ENCODE data around the gene GYPC.

Gene GYPC

GRCh38 chr2:126649101-126649500 is 6.9 kb upstream of the GYPC start:
- in situ Hi-C loops (cut with MboI; ENCODE audit: low sequenced_read_pairs), result no loop called here

GRCh38 chr2:126650994-126651393 is 5.0 kb upstream of the GYPC start:
- in situ Hi-C loops (cut with MboI; ENCODE audit: low sequenced_read_pairs), result no loop called here

- in situ Hi-C loops (cut with MboI; ENCODE audit: low sequenced_read_pairs), result no loop called here
Measured at GRCh38 chr2:126652323-126652891, 3.6 kb upstream of the GYPC start.

GRCh38 chr2:126653109-126653508 is 2.8 kb upstream of the GYPC start:
- in situ Hi-C loops (cut with MboI; ENCODE audit: low sequenced_read_pairs), result no loop called here

- in situ Hi-C loops (cut with MboI; ENCODE audit: low sequenced_read_pairs), result no loop called here
Measured at GRCh38 chr2:126653761-126654160, 2.2 kb upstream of the GYPC start.

GRCh38 chr2:126655051-126655450 is 907 bp upstream of the GYPC start:
- in situ Hi-C loops (cut with MboI; ENCODE audit: low sequenced_read_pairs), result no loop called here

- in situ Hi-C loops (cut with MboI; ENCODE audit: low sequenced_read_pairs), result no loop called here
Measured at GRCh38 chr2:126656431-126657147, 631 bp downstream of the GYPC start.

GRCh38 chr2:126657148-126657635 is 1.2 kb downstream of the GYPC start:
- in situ Hi-C loops (cut with MboI; ENCODE audit: low sequenced_read_pairs), result no loop called here

GRCh38 chr2:126657636-126658318 is 1.8 kb downstream of the GYPC start:
- in situ Hi-C loops (cut with MboI; ENCODE audit: low sequenced_read_pairs), result no loop called here

GRCh38 chr2:126658319-126658904 is 2.5 kb downstream of the GYPC start:
- in situ Hi-C loops (cut with MboI; ENCODE audit: low sequenced_read_pairs), result no loop called here

GRCh38 chr2:126658905-126659561 is 3.1 kb downstream of the GYPC start:
- in situ Hi-C loops (cut with MboI; ENCODE audit: low sequenced_read_pairs), result no loop called here

- in situ Hi-C loops (cut with MboI; ENCODE audit: low sequenced_read_pairs), result no loop called here
Measured at GRCh38 chr2:126659562-126660467, 3.9 kb downstream of the GYPC start.

- in situ Hi-C loops (cut with MboI; ENCODE audit: low sequenced_read_pairs), result no loop called here
Measured at GRCh38 chr2:126660971-126661370, 5.0 kb downstream of the GYPC start.

- in situ Hi-C loops (cut with MboI; ENCODE audit: low sequenced_read_pairs), result no loop called here
Measured at GRCh38 chr2:126661702-126662500, 5.9 kb downstream of the GYPC start.

GRCh38 chr2:126662621-126663020 is 6.7 kb downstream of the GYPC start:
- in situ Hi-C loops (cut with MboI; ENCODE audit: low sequenced_read_pairs), result no loop called here

- in situ Hi-C loops (cut with MboI; ENCODE audit: low sequenced_read_pairs), result no loop called here
Measured at GRCh38 chr2:126663184-126663963, 7.4 kb downstream of the GYPC start.

- in situ Hi-C loops (cut with MboI; ENCODE audit: low sequenced_read_pairs), result no loop called here
Measured at GRCh38 chr2:126664234-126664633, 8.3 kb downstream of the GYPC start.

GRCh38 chr2:126664639-126665038 is 8.7 kb downstream of the GYPC start:
- in situ Hi-C loops (cut with MboI; ENCODE audit: low sequenced_read_pairs), result no loop called here

GRCh38 chr2:126665483-126665882 is 9.5 kb downstream of the GYPC start:
- in situ Hi-C loops (cut with MboI; ENCODE audit: low sequenced_read_pairs), result no loop called here
